ENCODE results near the gene ARFGEF3.

- TF ChIP-seq CTCF (conservative IDR thresholded peaks at IDR 0.05 in 1 of 2, IDR thresholded peaks at IDR 0.05 in 1 of 2; ENCODE audit: extremely low read depth in 1 of 2, insufficient read depth in 1 of 2, low read depth in 1 of 2, low read length in 2 of 2) (no peak), EZH2 (IDR thresholded peaks at IDR 0.05; ENCODE audit: borderline replicate concordance, low read length) (no peak)
Observed at GRCh38 chr6:138211601-138212000, 49.9 kb downstream of the ARFGEF3 start.
